K562 (cell line): ENCODE data around the gene ARL14EP. TPM values are rescaled to one million over a fixed set of nuclear protein-coding genes. Genes with fewer than 3 reads are reported as not detected.

ENCODE experiments used
- ATAC-seq: fragments of 200-7000 bp; cut with Tn5 transposase; 3 replicates; pipeline ENCODE4 v1.9.1; 2020; ENCODE audit warnings: moderate library complexity
- BruUV-seq: library from RNA; stranded (reverse); fragments of 400-500 nt; replicated peaks from 2 replicates; lab custom pipeline; 2021; lab: Mats Ljungman, UMichigan
- CTCF ChIA-PET: fragments of 300-600 bp; formaldehyde crosslinking; extraction: SDS; loops from one replicate; lab custom pipeline; 2021; ENCODE audit warnings: low intra/inter-chr PET ratio; lab: Yijun Ruan, JAX
- POLR2A ChIA-PET: fragments of 300-600, 350-650 bp; sonication (Branson Sonifier 250); formaldehyde crosslinking; extraction: SDS; loops from one replicate; lab custom pipeline; 2021; ENCODE audit warnings: antibody characterized with exemption, inconsistent platforms; lab: Yijun Ruan, JAX
- DNase-seq, 4 experiments: peaks; one replicate each; pipeline versions ENCODE4 v3.0.0 to v3.0.0-alpha.2; 2011 to 2018; ENCODE audit warnings: low spot score in 3 of 4, mixed read lengths in 3 of 4; ENCODE audit errors: extremely low read depth in 1 of 4
- FAIRE-seq: peaks from 2 replicates; lab custom pipeline; 2011; peaks lifted over from hg19 to GRCh38; lab: Jason Lieb, UNC
- H2AFZ ChIP-seq: 2 replicates; pipeline ENCODE4 v1.6.0; 2011; ENCODE audit warnings: low read depth, low read length, control low read depth, inconsistent platforms
- H3K27ac ChIP-seq: fragments of 200-600 bp; 3 replicates; pipeline ENCODE4 v1.8.0; 2011; ENCODE audit warnings: low read depth, mild to moderate bottlenecking, control low read depth, inconsistent platforms, low read length, moderate library complexity, mixed read lengths; ENCODE audit errors: extremely low read depth
- H3K27me3 ChIP-seq, 2 experiments: fragments of 300-600 bp in 1 of 2; 2 replicates in 1 of 2; 3 replicates in 1 of 2; pipeline versions ENCODE4 v1.6.0 to v1.8.0; 2011; ENCODE audit warnings: inconsistent platforms in 2 of 2, low read length in 2 of 2, mild to moderate bottlenecking in 1 of 2, mixed read lengths in 1 of 2, moderate library complexity in 1 of 2; ENCODE audit not compliant: control insufficient read depth in 2 of 2, insufficient read depth in 2 of 2
- H3K36me3 ChIP-seq: fragments of 300-600 bp; 3 replicates; pipeline ENCODE4 v1.8.0; 2011; ENCODE audit warnings: mild to moderate bottlenecking, low read length, inconsistent platforms; ENCODE audit not compliant: control insufficient read depth, insufficient read depth
- H3K4me1 ChIP-seq, 2 experiments: fragments of 200-600 bp in 1 of 2; replicated peaks in 1 of 2; 2 replicates in 1 of 2; 3 replicates in 1 of 2; pipeline versions ENCODE4 v1.5.1 to v1.8.0; 2011; ENCODE audit warnings: inconsistent platforms in 2 of 2, low read length in 2 of 2, mild to moderate bottlenecking in 1 of 2, mixed read lengths in 1 of 2, moderate library complexity in 1 of 2; ENCODE audit not compliant: control insufficient read depth in 2 of 2, insufficient read depth in 2 of 2
- H3K4me2 ChIP-seq: 2 replicates; pipeline ENCODE4 v1.6.1; 2011; ENCODE audit warnings: low read length, control low read depth, inconsistent platforms, mixed read lengths; ENCODE audit not compliant: insufficient read depth
- H3K4me3 ChIP-seq: fragments of 200-600 bp; sonication (generic), shearing (Covaris generic); 2 replicates; pipeline ENCODE4 v1.5.1; 2016; ENCODE audit warnings: control low read depth, inconsistent platforms
- H3K79me2 ChIP-seq: fragments of 200-600 bp; 3 replicates; pipeline ENCODE4 v1.8.0; 2011; ENCODE audit warnings: low read length, inconsistent platforms; ENCODE audit not compliant: control insufficient read depth, insufficient read depth
- H3K9ac ChIP-seq, 2 experiments: 2 replicates each; pipeline versions ENCODE4 v1.6.0 to v1.6.1; 2011; ENCODE audit warnings: low read depth in 2 of 2, low read length in 2 of 2, control low read depth in 1 of 2, inconsistent platforms in 1 of 2, mild to moderate bottlenecking in 1 of 2, mixed read lengths in 1 of 2; ENCODE audit not compliant: insufficient read depth in 1 of 2
- H3K9me1 ChIP-seq: one replicate; pipeline ENCODE4 v1.6.0; 2011; ENCODE audit warnings: inconsistent platforms, mild to moderate bottlenecking, low read length, moderate library complexity; ENCODE audit not compliant: control insufficient read depth, insufficient read depth
- H3K9me3 ChIP-seq: replicated peaks from 2 replicates; pipeline ENCODE4 v1.5.1; 2011; ENCODE audit warnings: low read depth, low read length, inconsistent platforms; ENCODE audit not compliant: control insufficient read depth, insufficient read depth
- H4K20me1 ChIP-seq: replicated peaks from 2 replicates; pipeline ENCODE4 v1.6.1; 2011; ENCODE audit warnings: low read length, inconsistent platforms, mixed read lengths; ENCODE audit not compliant: control insufficient read depth, insufficient read depth
- ASH1L ChIP-seq: fragments of 450-650 bp; IDR thresholded peaks from 2 replicates; pipeline ENCODE4 v1.6.1; 2018; ENCODE audit warnings: borderline replicate concordance, mild to moderate bottlenecking, low read depth; ENCODE audit not compliant: partially characterized antibody
- BACH1 ChIP-seq: fragments of 200-800 bp; sonication (Bioruptor generic); IDR thresholded peaks from 2 replicates; pipeline ENCODE4 v1.6.1; 2016; ENCODE audit warnings: missing genetic modification characterization, missing compliant biosample characterization
- E2F4 ChIP-seq: sonication (generic); formaldehyde crosslinking; IDR thresholded peaks from 2 replicates; pipeline ENCODE4 v1.8.0; 2022; ENCODE audit warnings: mild to moderate bottlenecking, low read depth, missing genetic modification reagents
- HNRNPH1 ChIP-seq: fragments of 200-400 bp; formaldehyde crosslinking; optimal IDR thresholded peaks from 2 replicates; pipeline ENCODE3; 2017; ENCODE audit warnings: low read depth, mild to moderate bottlenecking, low read length, moderate library complexity
- IRF2 ChIP-seq: sonication (generic); formaldehyde crosslinking; IDR thresholded peaks from 2 replicates; pipeline ENCODE4 v1.8.1; 2022; ENCODE audit warnings: mild to moderate bottlenecking, missing genetic modification reagents
- KDM2B ChIP-seq: fragments of 250-450 bp; sonication (Bioruptor Pico); IDR thresholded peaks from 2 replicates; pipeline ENCODE4 v1.8.0; 2021; ENCODE audit warnings: mild to moderate bottlenecking, moderate library complexity
- MAFF ChIP-seq: IDR thresholded peaks from 2 replicates; pipeline ENCODE4 v1.6.1; 2012; ENCODE audit warnings: low read length, improper control_type of control experiment
- NR4A1 ChIP-seq, 2 experiments: fragments of 250-450 bp in 1 of 2; fragments of 450-650 bp in 1 of 2; sonication (Bioruptor Pico) in 1 of 2; IDR thresholded peaks; 2 replicates each; pipeline versions ENCODE4 v1.4.0 to v1.6.1; 2016 to 2020; ENCODE audit warnings: mild to moderate bottlenecking in 2 of 2, missing compliant biosample characterization in 1 of 2, missing genetic modification characterization in 1 of 2, moderate library complexity in 1 of 2
- OTX1 ChIP-seq: fragments of 450-650 bp; formaldehyde crosslinking; IDR thresholded peaks from 2 replicates; pipeline ENCODE4 v1.4.0; 2022; ENCODE audit warnings: mild to moderate bottlenecking
- RAD21 ChIP-seq, 2 experiments: fragments of 250-450 bp in 1 of 2; fragments of 450-650 bp in 1 of 2; sonication (Bioruptor Pico) in 1 of 2; formaldehyde crosslinking in 1 of 2; IDR thresholded peaks in 1 of 2; conservative IDR thresholded peaks in 1 of 2; 2 replicates each; pipeline versions ENCODE4 v1.4.0 to v1.8.0; 2020 to 2022; ENCODE audit warnings: mild to moderate bottlenecking in 2 of 2, moderate library complexity in 1 of 2
- RFX7 ChIP-seq: fragments of 250-450 bp; sonication (Bioruptor Pico); IDR thresholded peaks from 2 replicates; pipeline ENCODE4 v1.5.1; 2021; ENCODE audit warnings: mild to moderate bottlenecking
- RNF2 ChIP-seq: sonication (generic); IDR thresholded peaks from 2 replicates; pipeline ENCODE4 v1.6.1; 2016
- THRB ChIP-seq: fragments of 450-650 bp; formaldehyde crosslinking; conservative IDR thresholded peaks from 2 replicates; pipeline ENCODE4 v1.4.0; 2022; ENCODE audit warnings: mild to moderate bottlenecking, missing genetic modification characterization
- ZC3H8 ChIP-seq: fragments of 450-650 bp; IDR thresholded peaks from 2 replicates; pipeline ENCODE4 v1.6.1; 2017
- in situ Hi-C: fragments of 300-500 bp; cut with MboI; formaldehyde crosslinking; loops from 4 replicates; pipeline ENCODE4 v1.15.0; 2018; ENCODE audit warnings: inconsistent platforms, mixed read lengths
- intact Hi-C: fragments of 100-400 bp; cut with micrococcal nuclease; formaldehyde crosslinking; loops from 2 replicates; pipeline ENCODE4 v1.14.2; 2022
- polyA plus RNA-seq, 8 experiments: library from polyadenylated mRNA; depleted of rRNA in 4 of 8; stranded (reverse) in 5 of 8; unstranded in 3 of 8; fragments of >200 nt; fragmentation: Nextera tagmentation in 2 of 8; fragmentation: Illumina TruSeq in 1 of 8; extraction: Ambion mirVana in 2 of 8; extraction: Trizol in 1 of 8; gene quantifications; 2 replicates each; pipeline versions ENCODE4 v1.2.1 to v1.2.3, GENCODE V29; 2011 to 2014; ENCODE audit warnings: inconsistent platforms in 1 of 8, missing spikeins in 1 of 8
- total RNA-seq, 7 experiments: library from RNA; depleted of rRNA in 6 of 7; stranded (reverse); fragments of >200 nt in 6 of 7; fragmentation: Illumina TruSeq in 2 of 7; extraction: Trizol in 2 of 7; gene quantifications; 2 replicates each; pipeline versions ENCODE4 v1.2.1 to v1.2.3, GENCODE V29; 2011 to 2021; ENCODE audit warnings: low replicate concordance in 1 of 7

The ARL14EP gene
- total and polyA plus RNA-seq, 9 of the 15 experiments (the other 6 are each of a cell fraction or from before 2014, with no cell fraction given) = 11.4 to 42.7 (median 25.9) TPM

- TF ChIP-seq THRB (CRISPR knock-in tag) = no peak
- peak; percentile 60 to 66 for TF ChIP-seq RAD21 (CRISPR knock-in tag; conservative IDR thresholded peaks at IDR 0.05 in 1 of 2, IDR thresholded peaks at IDR 0.05 in 1 of 2)
These were observed 23.3 kb downstream of the ARL14EP start (continued) for GRCh38 chr11:30346068-30346688.

GRCh38 chr11:30348035-30348434, 25.1 kb downstream of the ARL14EP start:
- no peak for DNase-seq
- no peaks in the 10 kb centered on the region for H3K9me1 ChIP-seq
- no peak overlapping the region for H3K4me3 ChIP-seq
- BruUV-seq = no TSS peak
- no peak for FAIRE-seq
- intact Hi-C loops (no loop called here), in situ Hi-C loops (loop anchor here (5.0 kb wide), 1 partner anchor 569 kb away; no protein-coding TSS in a partner anchor)
- no peak for ATAC-seq
- no peak overlapping the region for H3K27ac ChIP-seq
- no peak overlapping the region for H2AFZ ChIP-seq
- TF ChIP-seq RNF2 (no peak), BACH1 (tag) (no peak), OTX1 (no peak), NR4A1 (CRISPR knock-in tag; IDR thresholded peaks at IDR 0.05) (no peak), NR4A1 (tag; IDR thresholded peaks at IDR 0.05) (no peak), MAFF (no peak), ASH1L (no peak), E2F4 (CRISPR knock-in tag) (no peak), ZC3H8 (no peak), IRF2 (no peak), KDM2B (CRISPR knock-in tag) (no peak), HNRNPH1 (no peak), RFX7 (CRISPR knock-in tag) (no peak)
- no peaks in the 10 kb centered on the region for H4K20me1 ChIP-seq
- H3K4me1 ChIP-seq = no peaks in the 10 kb centered on the region
- no peaks in the 10 kb centered on the region for H3K27me3 ChIP-seq
- POLR2A ChIA-PET = interaction anchor here (1.1 kb wide), 1 partner anchor 10 kb away, joined by 3 read pairs; no protein-coding TSS in a partner anchor
- no peak overlapping the region for H3K4me2 ChIP-seq
- no peaks in the 10 kb centered on the region for H3K36me3 ChIP-seq
- H3K9me3 ChIP-seq = no peaks in the 10 kb centered on the region; the same call in 1 of the 2 replicates
- H3K9ac ChIP-seq = no peak overlapping the region
- H3K79me2 ChIP-seq = no peaks in the 10 kb centered on the region
- CTCF ChIA-PET = no interaction called here
